ENCODE measurements around the gene PCIF1. TPM values are rescaled to one million over a fixed set of nuclear protein-coding genes. Genes with fewer than 3 reads are reported as not detected.

The PCIF1 gene
- total and polyA plus RNA-seq, 9 of the 15 experiments (the other 6 are each of a cell fraction or from before 2014, with no cell fraction given): 5.8 to 29.4 (median 11.3) TPM

DNA sequence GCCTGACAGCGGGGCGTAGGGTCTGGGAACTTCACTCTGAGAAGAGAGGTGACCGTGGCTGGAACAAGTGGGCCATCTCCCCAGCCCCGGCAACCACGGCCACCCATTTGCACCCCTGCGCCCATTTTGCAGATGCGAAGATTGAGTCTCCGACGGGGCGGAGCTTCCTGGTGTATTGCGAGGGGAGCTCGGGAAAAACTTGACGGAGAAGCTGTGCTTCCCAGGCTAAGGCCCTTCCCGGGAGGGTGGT, 36.9 kb downstream of the PCIF1 start (continued):
- no peak for TF ChIP-seq SP2 (IDR thresholded peaks at IDR 0.05; ENCODE audit: extremely low read depth, low read depth, low read length, poor library complexity, severe bottlenecking)

DNA sequence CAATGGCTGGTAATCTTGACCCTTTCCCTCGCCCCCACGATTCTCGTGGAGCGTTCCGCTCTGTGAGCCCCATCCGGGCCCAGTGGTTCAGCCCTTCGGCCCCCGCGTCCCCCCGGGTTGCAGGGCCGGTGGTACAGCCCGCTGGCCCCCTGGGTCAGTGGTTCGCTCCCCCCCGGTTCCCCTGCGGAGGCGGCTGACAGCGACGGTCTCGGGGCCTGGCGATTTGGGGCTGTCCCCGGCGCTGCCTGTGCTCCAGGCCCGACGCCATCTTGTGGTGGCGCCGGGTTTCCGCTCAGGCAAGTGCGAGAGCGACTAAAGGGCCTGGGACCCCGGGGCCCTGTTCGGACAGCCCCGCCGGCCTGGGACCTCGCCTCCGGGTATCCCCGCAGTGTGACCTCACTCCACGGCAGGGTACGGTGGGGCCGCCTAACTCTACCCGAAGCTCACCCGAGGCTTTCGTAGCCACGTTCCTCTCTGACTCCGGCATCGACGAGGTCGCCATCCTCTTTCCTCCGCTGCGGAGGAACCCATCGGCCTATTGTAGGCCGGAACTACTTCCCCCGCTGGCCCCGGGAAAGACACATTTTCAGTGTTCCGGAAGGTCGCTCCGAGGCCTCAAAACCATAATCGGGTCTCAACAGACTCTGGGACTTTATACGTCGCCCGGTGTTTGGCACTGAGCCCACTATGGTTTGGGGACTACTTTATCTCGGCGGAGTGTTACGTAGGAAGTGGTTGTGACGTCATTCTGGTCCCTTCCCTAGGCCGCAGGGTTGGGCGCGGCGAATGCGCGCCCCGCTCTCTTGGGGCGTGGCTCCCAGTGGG, 37.4 kb downstream of the PCIF1 start, which contains the start of gene ZNF335:
Gene ZNF335, minus strand, starts transcription at position 529 of the 825 bp plus-strand sequence. CDS start 793 bp downstream, outside the sequence.
- Histone ChIP-seq H3K4me3 (peak within 1 kb of the TSS; percentile 82), H3K4me1 (replicated peaks in 1 of 2; ENCODE audit: control insufficient read depth in 2 of 2, insufficient read depth in 2 of 2, low read length in 2 of 2) (peaks cover 9 to 36% of the 10 kb centered on the region in 2 experiments; a peak in 4 of 5 replicates), H3K9me1 (ENCODE audit: control insufficient read depth, insufficient read depth, low read length) (no peaks in the 10 kb centered on the region), H3K27me3 (ENCODE audit: control insufficient read depth in 2 of 2, insufficient read depth in 2 of 2, low read length in 2 of 2) (no peaks in the 10 kb centered on the region), H3K36me3 (ENCODE audit: control insufficient read depth, insufficient read depth, low read length) (peaks cover 32% of the 10 kb centered on the region; the same call in 2 of the 3 replicates), H4K20me1 (replicated peaks; ENCODE audit: control insufficient read depth, insufficient read depth, low read length) (no peaks in the 10 kb centered on the region), H3K9me3 (replicated peaks; ENCODE audit: control insufficient read depth, insufficient read depth, low read depth, low read length) (no peaks in the 10 kb centered on the region), H3K4me2 (ENCODE audit: insufficient read depth, low read length) (peak within 1 kb of the TSS; percentile 96), H3K79me2 (ENCODE audit: control insufficient read depth, insufficient read depth, low read length) (peaks cover 14% of the 10 kb centered on the region), H3K9ac (ENCODE audit: insufficient read depth in 1 of 2, low read depth in 2 of 2, low read length in 2 of 2) (peak within 1 kb of the TSS; percentile 98 to 100), H3K27ac (ENCODE audit: extremely low read depth, low read depth, low read length) (peak within 1 kb of the TSS; percentile 100), H2AFZ (ENCODE audit: low read depth, low read length) (peak within 1 kb of the TSS; percentile 100)
- ATAC-seq (peak; percentile 82), DNase-seq (ENCODE audit: extremely low read depth in 1 of 4, low spot score in 3 of 4) (peak; percentile 98 to 99 (median 99)), FAIRE-seq (peak; percentile 98)
- BruUV-seq (replicated peaks): no TSS peak
- WGBS (ENCODE audit: insufficient coverage, low coverage, missing lambda C conversion rate): under 1% methylated on average over 66 of the region's 72 CpGs
- intact Hi-C loops (cut with micrococcal nuclease): loop anchor here (1.0 to 10.0 kb wide), 4 partner anchors 11 to 607 kb away; partner anchors contain the start of genes NCOA5 and SYS1
- in situ Hi-C loops (cut with MboI): no loop called here
- ChIA-PET CTCF (ENCODE audit: low intra/inter-chr PET ratio) (interaction anchor here (0.7 kb wide), 1 partner anchor 40 kb away, joined by 4 read pairs; no protein-coding TSS in a partner anchor), POLR2A (interaction anchor here (0.9 to 5.6 kb wide), 6 partner anchors 11 to 114 kb away, joined by 3 to 32 read pairs (median 7); partner anchors contain the start of gene PCIF1)
- TF ChIP-seq NCOA4 (IDR thresholded peaks at IDR 0.05; ENCODE audit: partially characterized antibody): no peak
- no peak for TF ChIP-seq EHMT2 (IDR thresholded peaks at IDR 0.05)
- TF ChIP-seq ZNF134 (CRISPR knock-in tag; conservative IDR thresholded peaks at IDR 0.05): no peak
- peak; percentile 90 for TF ChIP-seq ADNP (tag; IDR thresholded peaks at IDR 0.05)
- TF ChIP-seq, protein P1, sequence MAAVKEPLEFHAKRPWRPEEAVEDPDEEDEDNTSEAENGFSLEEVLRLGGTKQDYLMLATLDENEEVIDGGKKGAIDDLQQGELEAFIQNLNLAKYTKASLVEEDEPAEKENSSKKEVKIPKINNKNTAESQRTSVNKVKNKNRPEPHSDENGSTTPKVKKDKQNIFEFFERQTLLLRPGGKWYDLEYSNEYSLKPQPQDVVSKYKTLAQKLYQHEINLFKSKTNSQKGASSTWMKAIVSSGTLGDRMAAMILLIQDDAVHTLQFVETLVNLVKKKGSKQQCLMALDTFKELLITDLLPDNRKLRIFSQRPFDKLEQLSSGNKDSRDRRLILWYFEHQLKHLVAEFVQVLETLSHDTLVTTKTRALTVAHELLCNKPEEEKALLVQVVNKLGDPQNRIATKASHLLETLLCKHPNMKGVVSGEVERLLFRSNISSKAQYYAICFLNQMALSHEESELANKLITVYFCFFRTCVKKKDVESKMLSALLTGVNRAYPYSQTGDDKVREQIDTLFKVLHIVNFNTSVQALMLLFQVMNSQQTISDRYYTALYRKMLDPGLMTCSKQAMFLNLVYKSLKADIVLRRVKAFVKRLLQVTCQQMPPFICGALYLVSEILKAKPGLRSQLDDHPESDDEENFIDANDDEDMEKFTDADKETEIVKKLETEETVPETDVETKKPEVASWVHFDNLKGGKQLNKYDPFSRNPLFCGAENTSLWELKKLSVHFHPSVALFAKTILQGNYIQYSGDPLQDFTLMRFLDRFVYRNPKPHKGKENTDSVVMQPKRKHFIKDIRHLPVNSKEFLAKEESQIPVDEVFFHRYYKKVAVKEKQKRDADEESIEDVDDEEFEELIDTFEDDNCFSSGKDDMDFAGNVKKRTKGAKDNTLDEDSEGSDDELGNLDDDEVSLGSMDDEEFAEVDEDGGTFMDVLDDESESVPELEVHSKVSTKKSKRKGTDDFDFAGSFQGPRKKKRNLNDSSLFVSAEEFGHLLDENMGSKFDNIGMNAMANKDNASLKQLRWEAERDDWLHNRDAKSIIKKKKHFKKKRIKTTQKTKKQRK (IDR thresholded peaks at IDR 0.05; ENCODE audit: borderline replicate concordance, low read depth, low read length): no peak
- TF ChIP-seq ZEB2 (IDR thresholded peaks at IDR 0.05): no peak
- peak; percentile 59 to 81; a peak in 3 of 4 replicates for TF ChIP-seq TEAD1 (CRISPR knock-in tag; IDR thresholded peaks at IDR 0.05)
- no peak for TF ChIP-seq CBX5 (IDR thresholded peaks at IDR 0.05; ENCODE audit: borderline replicate concordance, low read depth)
- peak; percentile 92 for TF ChIP-seq GABPA (tag; conservative IDR thresholded peaks at IDR 0.05; ENCODE audit: low read depth)
- peak; percentile 90 for TF ChIP-seq MECOM (CRISPR knock-in tag; IDR thresholded peaks at IDR 0.05)
- TF ChIP-seq PTRF (tag; IDR thresholded peaks at IDR 0.05): no peak
- TF ChIP-seq ZNF212 (CRISPR knock-in tag; IDR thresholded peaks at IDR 0.05): no peak
- TF ChIP-seq, protein P2, sequence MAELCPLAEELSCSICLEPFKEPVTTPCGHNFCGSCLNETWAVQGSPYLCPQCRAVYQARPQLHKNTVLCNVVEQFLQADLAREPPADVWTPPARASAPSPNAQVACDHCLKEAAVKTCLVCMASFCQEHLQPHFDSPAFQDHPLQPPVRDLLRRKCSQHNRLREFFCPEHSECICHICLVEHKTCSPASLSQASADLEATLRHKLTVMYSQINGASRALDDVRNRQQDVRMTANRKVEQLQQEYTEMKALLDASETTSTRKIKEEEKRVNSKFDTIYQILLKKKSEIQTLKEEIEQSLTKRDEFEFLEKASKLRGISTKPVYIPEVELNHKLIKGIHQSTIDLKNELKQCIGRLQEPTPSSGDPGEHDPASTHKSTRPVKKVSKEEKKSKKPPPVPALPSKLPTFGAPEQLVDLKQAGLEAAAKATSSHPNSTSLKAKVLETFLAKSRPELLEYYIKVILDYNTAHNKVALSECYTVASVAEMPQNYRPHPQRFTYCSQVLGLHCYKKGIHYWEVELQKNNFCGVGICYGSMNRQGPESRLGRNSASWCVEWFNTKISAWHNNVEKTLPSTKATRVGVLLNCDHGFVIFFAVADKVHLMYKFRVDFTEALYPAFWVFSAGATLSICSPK (IDR thresholded peaks at IDR 0.05; ENCODE audit: borderline replicate concordance): peak; percentile 38; the same call in 1 of the 2 replicates
- no peak for TF ChIP-seq THRAP3 (IDR thresholded peaks at IDR 0.05; ENCODE audit: borderline replicate concordance)
- 0 out of 2 replicates have a peak, but pooled peaks have one; percentile 51 for TF ChIP-seq NFXL1 (CRISPR knock-in tag; IDR thresholded peaks at IDR 0.05)

All from K562 (cell line).